Loucy (cell line): ENCODE measurements around the gene NUP54.

ENCODE experiments used
- EZH2phosphoT487 ChIP-seq: fragments of 200-600 bp; IDR thresholded peaks from 2 replicates; pipeline ENCODE4 v1.6.1; 2018; ENCODE audit warnings: antibody characterized with exemption, mild to moderate bottlenecking, moderate library complexity, borderline replicate concordance
- TF ChIP-seq, protein P1 (sequence below): fragments of 200-600 bp; sonication (generic); conservative IDR thresholded peaks from 2 replicates; pipeline ENCODE4 v1.5.1; 2014; ENCODE audit warnings: mild to moderate bottlenecking, antibody characterized with exemption, low read length

DNA sequence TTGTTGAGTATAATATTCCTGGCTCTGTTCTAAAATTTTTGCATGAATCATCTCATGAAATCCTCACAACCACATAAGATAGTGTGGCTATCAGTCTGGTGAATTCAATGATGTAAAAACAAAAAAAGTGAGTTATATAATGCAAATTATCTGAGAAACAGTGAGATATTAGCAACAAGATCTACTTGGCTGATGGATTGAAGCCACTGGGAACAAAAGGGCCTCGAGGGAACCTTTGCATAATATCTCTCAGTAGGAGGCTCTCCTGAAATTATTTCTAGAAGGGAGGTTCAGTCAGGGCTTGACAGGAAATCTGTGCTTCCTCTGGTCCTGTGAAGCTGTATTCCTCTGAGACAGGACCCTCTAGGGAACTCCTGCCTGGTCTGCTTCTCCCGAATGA lies 30.1 kb upstream of the NUP54 start:
- TF ChIP-seq EZH2phosphoT487 = no peak
- TF ChIP-seq, protein P1, sequence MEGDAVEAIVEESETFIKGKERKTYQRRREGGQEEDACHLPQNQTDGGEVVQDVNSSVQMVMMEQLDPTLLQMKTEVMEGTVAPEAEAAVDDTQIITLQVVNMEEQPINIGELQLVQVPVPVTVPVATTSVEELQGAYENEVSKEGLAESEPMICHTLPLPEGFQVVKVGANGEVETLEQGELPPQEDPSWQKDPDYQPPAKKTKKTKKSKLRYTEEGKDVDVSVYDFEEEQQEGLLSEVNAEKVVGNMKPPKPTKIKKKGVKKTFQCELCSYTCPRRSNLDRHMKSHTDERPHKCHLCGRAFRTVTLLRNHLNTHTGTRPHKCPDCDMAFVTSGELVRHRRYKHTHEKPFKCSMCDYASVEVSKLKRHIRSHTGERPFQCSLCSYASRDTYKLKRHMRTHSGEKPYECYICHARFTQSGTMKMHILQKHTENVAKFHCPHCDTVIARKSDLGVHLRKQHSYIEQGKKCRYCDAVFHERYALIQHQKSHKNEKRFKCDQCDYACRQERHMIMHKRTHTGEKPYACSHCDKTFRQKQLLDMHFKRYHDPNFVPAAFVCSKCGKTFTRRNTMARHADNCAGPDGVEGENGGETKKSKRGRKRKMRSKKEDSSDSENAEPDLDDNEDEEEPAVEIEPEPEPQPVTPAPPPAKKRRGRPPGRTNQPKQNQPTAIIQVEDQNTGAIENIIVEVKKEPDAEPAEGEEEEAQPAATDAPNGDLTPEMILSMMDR = no peak
